Type B pancreatic cell (in vitro differentiated cells): ENCODE measurements around the gene ACOT6. TPM values are rescaled to one million over a fixed set of nuclear protein-coding genes. Genes with fewer than 3 reads are reported as not detected.
"Not testable (repeated sequence)": the region's sequence is repeated elsewhere in the genome, so short reads cannot be mapped to it uniquely, and the experiment has no call there.

ENCODE experiments used
- DNase-seq: peaks from one replicate; pipeline ENCODE4 v3.0.0; 2021; ENCODE audit warnings: mixed read lengths; ENCODE audit not compliant: unreplicated experiment; ENCODE audit errors: extremely low spot score
- H3K27ac Mint-ChIP-seq: 2 replicates; pipeline ENCODE4 v1.8.0; 2021; ENCODE audit warnings: mild to moderate bottlenecking, mixed read lengths
- H3K27me3 Mint-ChIP-seq: 2 replicates; pipeline ENCODE4 v1.8.0; 2021; ENCODE audit warnings: mixed read lengths
- H3K36me3 Mint-ChIP-seq: 2 replicates; pipeline ENCODE4 v1.8.0; 2021; ENCODE audit warnings: mixed read lengths
- H3K4me1 Mint-ChIP-seq: one replicate; pipeline ENCODE4 v1.8.0; 2021; ENCODE audit warnings: mixed read lengths; ENCODE audit not compliant: unreplicated experiment
- H3K4me3 Mint-ChIP-seq: 2 replicates; pipeline ENCODE4 v1.8.0; 2021; ENCODE audit warnings: mild to moderate bottlenecking, mixed read lengths
- H3K9me3 Mint-ChIP-seq: 2 replicates; pipeline ENCODE4 v1.8.0; 2021; ENCODE audit warnings: mixed read lengths
- CTCF ChIP-seq: fragments of 200-600 bp; sonication (generic); conservative IDR thresholded peaks from 2 replicates; pipeline ENCODE4 v1.5.0; 2021; ENCODE audit warnings: antibody characterized with exemption, mild to moderate bottlenecking
- total RNA-seq: library from RNA; stranded (reverse); gene quantifications from 2 replicates; pipeline ENCODE4 v1.2.1, GENCODE V29; 2021; ENCODE audit warnings: low replicate concordance

Gene ACOT6
- total RNA-seq, 1 donor from 2014 or later = not detected

- peak; percentile 79 for DNase-seq
- peak; percentile 39 for TF ChIP-seq CTCF
- H3K4me1 Mint-ChIP-seq = peaks cover 37% of the 10 kb centered on the region
- H3K27me3 Mint-ChIP-seq, H3K9me3 Mint-ChIP-seq: not testable (repeated sequence)
- peak within 1 kb of the TSS; percentile 94 for H3K4me3 Mint-ChIP-seq
- H3K36me3 Mint-ChIP-seq = peaks cover 22% of the 10 kb centered on the region
- peak within 1 kb of the TSS; percentile 95 for H3K27ac Mint-ChIP-seq
Measured at GRCh38 chr14:73569185-73569958, 42.9 kb upstream of the ACOT6 start, which contains the start of gene ACOT2. TSS of gene ACOT2 (plus strand) at chr14:73569213. CDS start at chr14:73569241, 28 bp downstream.

- peak; percentile 73 for TF ChIP-seq CTCF
- not testable (repeated sequence) for H3K27me3 Mint-ChIP-seq, H3K9me3 Mint-ChIP-seq, DNase-seq, H3K27ac Mint-ChIP-seq
- Mint-ChIP-seq H3K4me1 (peaks cover 26% of the 10 kb centered on the region), H3K36me3 (peaks cover 15% of the 10 kb centered on the region), H3K4me3 (peak overlapping the region; percentile 78)
Measured at GRCh38 chr14:73570913-73571312, 41.4 kb upstream of the ACOT6 start.

GRCh38 chr14:73573034-73573433 is 39.3 kb upstream of the ACOT6 start:
- peaks cover 15% of the 10 kb centered on the region for H3K36me3 Mint-ChIP-seq
- H3K4me1 Mint-ChIP-seq = peaks cover 16% of the 10 kb centered on the region

GRCh38 chr14:73573740-73574139 is 38.6 kb upstream of the ACOT6 start:
- not testable (repeated sequence) for H3K27ac Mint-ChIP-seq, H3K4me3 Mint-ChIP-seq, H3K27me3 Mint-ChIP-seq, DNase-seq, H3K9me3 Mint-ChIP-seq, H3K4me1 Mint-ChIP-seq
- H3K36me3 Mint-ChIP-seq = peaks cover 15% of the 10 kb centered on the region

More at GRCh38 chr14:73573034-73573433, 39.3 kb upstream of the ACOT6 start:
- peak overlapping the region; percentile 70 for H3K27ac Mint-ChIP-seq
- not testable (repeated sequence) for H3K27me3 Mint-ChIP-seq, DNase-seq, H3K4me3 Mint-ChIP-seq, H3K9me3 Mint-ChIP-seq

- DNase-seq, H3K27me3 Mint-ChIP-seq, H3K4me3 Mint-ChIP-seq, H3K4me1 Mint-ChIP-seq, H3K27ac Mint-ChIP-seq, H3K9me3 Mint-ChIP-seq: not testable (repeated sequence)
- peaks cover 15% of the 10 kb centered on the region for H3K36me3 Mint-ChIP-seq
Measured at GRCh38 chr14:73574251-73574650, 38.1 kb upstream of the ACOT6 start.

- Mint-ChIP-seq H3K9me3 (no peaks in the 10 kb centered on the region), H3K27me3 (no peaks in the 10 kb centered on the region), H3K4me1 (no peaks in the 10 kb centered on the region), H3K36me3 (peaks cover 15% of the 10 kb centered on the region), H3K4me3 (no peak overlapping the region), H3K27ac (no peak overlapping the region)
- TF ChIP-seq CTCF = no peak
- DNase-seq = no peak
Measured at GRCh38 chr14:73576391-73576790, 35.9 kb upstream of the ACOT6 start.

GRCh38 chr14:73577214-73577613 is 35.1 kb upstream of the ACOT6 start:
- peaks cover 14% of the 10 kb centered on the region for H3K36me3 Mint-ChIP-seq
- not testable (repeated sequence) for H3K4me1 Mint-ChIP-seq, H3K27me3 Mint-ChIP-seq, H3K27ac Mint-ChIP-seq, H3K4me3 Mint-ChIP-seq, H3K9me3 Mint-ChIP-seq, DNase-seq

GRCh38 chr14:73582102-73582979 is 30.0 kb upstream of the ACOT6 start:
- H3K27ac Mint-ChIP-seq, H3K36me3 Mint-ChIP-seq, H3K9me3 Mint-ChIP-seq, H3K4me3 Mint-ChIP-seq, H3K4me1 Mint-ChIP-seq, DNase-seq, H3K27me3 Mint-ChIP-seq: not testable (repeated sequence)
